ENCODE measurements around the gene ACAP1. TPM values are rescaled to one million over a fixed set of nuclear protein-coding genes. Genes with fewer than 3 reads are reported as not detected.

Gene ACAP1
- total RNA-seq, 1 experiment from 2014 or later: 10.9 TPM

DNA sequence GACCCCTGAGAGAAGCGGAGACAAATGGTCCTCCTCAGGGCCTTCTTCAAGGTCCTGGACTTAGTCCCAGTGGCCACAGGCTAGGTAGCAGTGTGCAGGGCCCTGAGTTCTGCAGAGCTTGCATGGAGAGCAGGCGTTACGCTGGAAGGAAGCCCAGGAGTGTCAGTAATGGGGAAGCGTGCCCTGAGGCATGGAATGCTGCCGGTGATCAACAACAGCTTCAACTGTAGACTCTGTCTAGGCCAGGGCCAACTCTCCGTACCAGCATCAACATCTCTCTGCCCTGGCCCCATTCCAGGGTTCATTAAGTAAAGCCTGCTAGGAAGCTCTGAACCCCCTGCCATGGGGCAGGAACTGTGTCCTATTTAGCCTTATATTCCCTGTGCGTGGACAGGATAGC lies 44.0 kb downstream of the ACAP1 start:
- intact Hi-C loops (cut with micrococcal nuclease; ENCODE audit: unreplicated experiment): loop anchor here (2.0 kb wide), 1 partner anchor 24 kb away; no protein-coding TSS in a partner anchor

DNA sequence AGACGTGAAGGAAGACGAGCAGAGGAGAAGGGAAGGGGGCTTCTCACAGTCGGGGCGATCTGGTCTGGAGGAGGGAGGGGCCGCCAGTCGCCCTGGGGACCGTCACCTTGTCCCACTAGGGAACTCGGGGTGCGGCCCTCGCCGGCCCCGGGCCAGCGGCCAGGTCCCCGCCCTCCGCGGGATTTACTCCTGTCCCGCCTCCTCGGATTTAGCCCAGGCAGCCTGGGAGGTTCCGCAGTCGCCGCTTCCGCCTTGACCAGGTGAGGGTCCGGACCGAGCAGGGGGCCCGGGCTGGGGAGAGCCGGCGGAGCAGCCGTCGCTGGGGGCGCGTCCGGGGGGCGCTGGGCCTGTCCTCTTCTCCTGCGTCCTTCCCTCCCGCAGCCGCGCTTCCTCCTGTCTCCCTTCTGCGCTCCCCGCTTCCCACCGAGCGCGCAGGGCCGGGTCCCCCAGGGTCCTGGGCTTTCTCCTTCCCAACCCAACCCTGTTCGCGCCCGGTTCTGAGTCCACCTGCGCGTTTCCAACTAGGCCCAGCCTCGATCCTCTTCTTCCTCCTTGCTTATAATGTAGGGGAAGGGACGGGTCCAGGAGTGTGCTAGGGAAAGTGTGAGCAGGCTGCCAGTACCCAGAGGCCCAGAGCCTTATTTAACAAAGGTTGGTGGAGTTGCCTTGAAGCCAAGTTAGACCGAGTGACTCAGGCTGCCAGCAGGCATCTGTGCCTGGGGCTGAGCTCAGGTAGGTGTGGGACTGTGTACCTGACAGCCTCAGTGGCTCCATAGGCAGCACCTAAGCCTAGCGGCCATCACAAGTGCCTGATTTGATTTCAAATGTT lies 44.7 kb downstream of the ACAP1 start, which contains the start of gene TNK1:
TNK1 (plus strand) TSS at position 235 of the 829 bp plus-strand sequence. CDS start 1,838 bp downstream, outside the sequence.
- H3F3A ChIP-seq (ENCODE audit: insufficient read depth, low read depth): no peaks in the 10 kb centered on the region
- H3K9me3 ChIP-seq (ENCODE audit: insufficient read depth, low read depth): no peaks in the 10 kb centered on the region
- peak within 1 kb of the TSS; percentile 78 for H3K4me3 ChIP-seq
- peak; percentile 59 to 80 for DNase-seq
- no peaks in the 10 kb centered on the region for H3K36me3 ChIP-seq (ENCODE audit: low read depth)
- ChIA-PET CTCF (interaction anchor here (0.5 kb wide), 1 partner anchor 269 kb away, joined by 3 read pairs; no protein-coding TSS in a partner anchor), POLR2A (ENCODE audit: unreplicated experiment) (interaction anchor here (0.5 to 1.1 kb wide), 6 partner anchors 13 to 300 kb away, joined by 3 to 24 read pairs (median 4); partner anchors contain the start of genes PLSCR3, TMEM102 and TMEM256)
- H3K79me2 ChIP-seq (ENCODE audit: low read depth): 0 out of 2 replicates have a peak, but pooled peaks cover 4% of the 10 kb centered on the region
- H3K4me1 ChIP-seq (replicated peaks; ENCODE audit: insufficient read depth): no peaks in the 10 kb centered on the region
- H2AFZ ChIP-seq: peak within 1 kb of the TSS; percentile 81
- peak within 1 kb of the TSS; percentile 91 for H3K4me2 ChIP-seq
- H3K27me3 ChIP-seq (ENCODE audit: insufficient read depth, low read depth): no peaks in the 10 kb centered on the region
- H3K27ac ChIP-seq: 0 out of 2 replicates have a peak within 1 kb of the TSS, but pooled peaks have one; percentile 28
- intact Hi-C loops (cut with micrococcal nuclease; ENCODE audit: unreplicated experiment): loop anchor here (2.0 kb wide), 1 partner anchor 24 kb away; no protein-coding TSS in a partner anchor
- no peak for TF ChIP-seq EZH2 (IDR thresholded peaks at IDR 0.05; ENCODE audit: low read depth)
- TF ChIP-seq, protein P1, sequence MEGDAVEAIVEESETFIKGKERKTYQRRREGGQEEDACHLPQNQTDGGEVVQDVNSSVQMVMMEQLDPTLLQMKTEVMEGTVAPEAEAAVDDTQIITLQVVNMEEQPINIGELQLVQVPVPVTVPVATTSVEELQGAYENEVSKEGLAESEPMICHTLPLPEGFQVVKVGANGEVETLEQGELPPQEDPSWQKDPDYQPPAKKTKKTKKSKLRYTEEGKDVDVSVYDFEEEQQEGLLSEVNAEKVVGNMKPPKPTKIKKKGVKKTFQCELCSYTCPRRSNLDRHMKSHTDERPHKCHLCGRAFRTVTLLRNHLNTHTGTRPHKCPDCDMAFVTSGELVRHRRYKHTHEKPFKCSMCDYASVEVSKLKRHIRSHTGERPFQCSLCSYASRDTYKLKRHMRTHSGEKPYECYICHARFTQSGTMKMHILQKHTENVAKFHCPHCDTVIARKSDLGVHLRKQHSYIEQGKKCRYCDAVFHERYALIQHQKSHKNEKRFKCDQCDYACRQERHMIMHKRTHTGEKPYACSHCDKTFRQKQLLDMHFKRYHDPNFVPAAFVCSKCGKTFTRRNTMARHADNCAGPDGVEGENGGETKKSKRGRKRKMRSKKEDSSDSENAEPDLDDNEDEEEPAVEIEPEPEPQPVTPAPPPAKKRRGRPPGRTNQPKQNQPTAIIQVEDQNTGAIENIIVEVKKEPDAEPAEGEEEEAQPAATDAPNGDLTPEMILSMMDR (conservative IDR thresholded peaks at IDR 0.05): no peak
- no TSS peak for BruUV-seq (replicated peaks)
- H3K9me2 ChIP-seq (ENCODE audit: insufficient read depth): no peaks in the 10 kb centered on the region
- no peaks in the 10 kb centered on the region for H4K20me1 ChIP-seq (ENCODE audit: insufficient read depth)

More for the DNA sequence above, 44.0 kb downstream of the ACAP1 start:
- peak in 1 of 2 experiments; percentile 44 for DNase-seq
- Histone ChIP-seq H3K4me1 (replicated peaks; ENCODE audit: insufficient read depth) (no peaks in the 10 kb centered on the region), H3K27me3 (ENCODE audit: insufficient read depth, low read depth) (no peaks in the 10 kb centered on the region), H3K4me3 (peak overlapping the region; percentile 78), H3K9me2 (ENCODE audit: insufficient read depth) (no peaks in the 10 kb centered on the region), H3K27ac (no peak overlapping the region), H3K9me3 (ENCODE audit: insufficient read depth, low read depth) (no peaks in the 10 kb centered on the region), H4K20me1 (ENCODE audit: insufficient read depth) (no peaks in the 10 kb centered on the region), H3K4me2 (peak overlapping the region; percentile 91), H2AFZ (peak overlapping the region; percentile 81), H3K79me2 (ENCODE audit: low read depth) (0 out of 2 replicates have a peak, but pooled peaks cover 4% of the 10 kb centered on the region), H3K36me3 (ENCODE audit: low read depth) (no peaks in the 10 kb centered on the region), H3F3A (ENCODE audit: insufficient read depth, low read depth) (no peaks in the 10 kb centered on the region)
- ChIA-PET CTCF (interaction anchor here (0.5 kb wide), 1 partner anchor 25 kb away, joined by 9 read pairs; no protein-coding TSS in a partner anchor), POLR2A (ENCODE audit: unreplicated experiment) (interaction anchor here (0.5 to 1.0 kb wide), 4 partner anchors 51 to 199 kb away, joined by 3 to 4 read pairs (median 4); partner anchors contain the start of genes CD68 and NEURL4)
- BruUV-seq (replicated peaks): no TSS peak
- no peak for TF ChIP-seq EZH2 (IDR thresholded peaks at IDR 0.05; ENCODE audit: low read depth)
- TF ChIP-seq, protein P1 (conservative IDR thresholded peaks at IDR 0.05): no peak

DNA sequence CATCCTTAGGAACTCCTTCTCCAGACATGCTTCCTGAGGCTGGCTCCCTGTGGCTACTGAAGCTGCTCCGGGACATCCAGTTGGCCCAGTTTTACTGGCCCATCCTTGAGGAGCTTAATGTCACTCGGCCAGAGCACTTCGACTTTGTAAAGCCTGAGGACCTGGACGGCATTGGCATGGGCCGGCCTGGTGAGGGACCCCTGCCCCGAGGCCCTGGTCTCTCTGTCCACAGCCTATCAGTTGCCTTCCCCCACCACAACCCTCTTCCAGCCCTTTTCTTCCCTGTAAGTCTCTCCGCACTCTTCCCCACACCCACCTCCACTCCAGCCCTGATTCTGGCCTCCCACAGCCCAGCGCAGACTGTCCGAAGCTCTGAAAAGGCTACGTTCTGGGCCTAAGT lies 46.6 kb downstream of the ACAP1 start:
- Histone ChIP-seq H3K36me3 (ENCODE audit: low read depth) (no peaks in the 10 kb centered on the region), H3K4me3 (no peak overlapping the region), H3K9me2 (ENCODE audit: insufficient read depth) (no peaks in the 10 kb centered on the region), H3K9me3 (ENCODE audit: insufficient read depth, low read depth) (no peaks in the 10 kb centered on the region), H3K79me2 (ENCODE audit: low read depth) (0 out of 2 replicates have a peak, but pooled peaks cover 4% of the 10 kb centered on the region), H3K27me3 (ENCODE audit: insufficient read depth, low read depth) (no peaks in the 10 kb centered on the region), H3K4me1 (replicated peaks; ENCODE audit: insufficient read depth) (no peaks in the 10 kb centered on the region), H3K4me2 (no peak overlapping the region), H3F3A (ENCODE audit: insufficient read depth, low read depth) (no peaks in the 10 kb centered on the region), H3K27ac (no peak overlapping the region), H4K20me1 (ENCODE audit: insufficient read depth) (no peaks in the 10 kb centered on the region), H2AFZ (no peak overlapping the region)
- intact Hi-C loops (cut with micrococcal nuclease; ENCODE audit: unreplicated experiment): no loop called here
- no peak for DNase-seq
- ChIA-PET CTCF (interaction anchor here (0.6 kb wide), 2 partner anchors 25 to 765 kb away, joined by 5 to 6 read pairs; no protein-coding TSS in a partner anchor), POLR2A (ENCODE audit: unreplicated experiment) (interaction anchor here (0.6 kb wide), 1 partner anchor 8 kb away, joined by 5 read pairs; no protein-coding TSS in a partner anchor)
- TF ChIP-seq, protein P1 (conservative IDR thresholded peaks at IDR 0.05): no peak
- no peak for TF ChIP-seq EZH2 (IDR thresholded peaks at IDR 0.05; ENCODE audit: low read depth)
- BruUV-seq (replicated peaks): no TSS peak

Data from PC-9 (cell line).